Right ventricle myocardium inferior (tissue), 1 donor: Measurements from ENCODE around the gene DIS3L. TPM values are rescaled to one million over a fixed set of nuclear protein-coding genes. Genes with fewer than 3 reads are reported as not detected.
"Not testable (repeated sequence)": the region's sequence is repeated elsewhere in the genome, so short reads cannot be mapped to it uniquely, and the experiment has no call there.

Experiments
- ATAC-seq: fragments of 200-7000 bp; cut with Tn5 transposase; one replicate; pipeline ENCODE4 v1.9.1; 2020; ENCODE audit warnings: mild to moderate bottlenecking, moderate library complexity
- DNase-seq: peaks from one replicate; pipeline ENCODE4 v3.0.0; 2021; ENCODE audit errors: missing footprints
- intact Hi-C: fragments of 100-400 bp; cut with DNase I; formaldehyde crosslinking; loops from one replicate; pipeline ENCODE4 v1.11.0; 2022
- total RNA-seq: library from RNA; stranded (reverse); fragmentation: NEBNext Ultra II Directional; extraction: Animal tissue kit (Norgen Biotek cat#: 25700); gene quantifications from one replicate; pipeline ENCODE4 v1.2.1, GENCODE V29; 2021
- donor health status: DM: no; HTN: yes; CAD: no; lungs with severe emphysema.

The DIS3L gene
- total RNA-seq, 1 donor from 2014 or later: 40.3 TPM

- intact Hi-C loops: no loop called here
- no peak for ATAC-seq
- no peak for DNase-seq
Observed at GRCh38 chr15:66364944-66365528, 71.7 kb downstream of the DIS3L start.

GRCh38 chr15:66369773-66370651, 76.6 kb downstream of the DIS3L start:
- intact Hi-C loops: no loop called here
- DNase-seq: no peak
- peak; percentile 31 for ATAC-seq

- DNase-seq: no peak
- no peak for ATAC-seq
- intact Hi-C loops: no loop called here
Observed at GRCh38 chr15:66374179-66374578, 80.8 kb downstream of the DIS3L start.

- ATAC-seq: no peak
- no peak for DNase-seq
- intact Hi-C loops: no loop called here
Observed at GRCh38 chr15:66378814-66379430, 85.6 kb downstream of the DIS3L start.

- ATAC-seq, intact Hi-C loops, DNase-seq: not testable (repeated sequence)
Observed at GRCh38 chr15:66381376-66381775, 88.0 kb downstream of the DIS3L start.

Other genes starting within 250 kb of the DIS3L start
- not detected for gene MEGF11, start 39.8 kb upstream of the DIS3L start, total RNA-seq
- 2.8 TPM for gene TIPIN, start 63.1 kb downstream of the DIS3L start, total RNA-seq
- 47.3 TPM for gene MAP2K1, start 93.3 kb downstream of the DIS3L start, total RNA-seq
- gene SNAPC5, start 204.2 kb downstream of the DIS3L start, total RNA-seq: 40.8 TPM
- 1,478 TPM for gene RPL4, start 211.3 kb downstream of the DIS3L start, total RNA-seq
- gene ZWILCH, start 211.8 kb downstream of the DIS3L start, total RNA-seq: 2.1 TPM